Loucy (cell line): ENCODE results near the gene LRRC38.

ENCODE experiments used
- H2AFZ ChIP-seq: fragments of 200-600 bp; sonication (generic); 2 replicates; pipeline ENCODE4 v1.6.0; 2016; ENCODE audit warnings: antibody characterized with exemption, mild to moderate bottlenecking, low read length, moderate library complexity
- H3F3A ChIP-seq: fragments of 200-600 bp; 2 replicates; pipeline ENCODE4 v1.6.0; 2016; ENCODE audit warnings: antibody characterized with exemption, low read depth, mild to moderate bottlenecking
- H3K27me3 ChIP-seq: fragments of 200-600 bp; sonication (generic); 2 replicates; pipeline ENCODE4 v1.6.1; 2014; ENCODE audit warnings: low read length, mild to moderate bottlenecking; ENCODE audit not compliant: insufficient read depth, poor library complexity, severe bottlenecking
- H3K36me3 ChIP-seq: fragments of 200-600 bp; sonication (generic); 2 replicates; pipeline ENCODE4 v1.6.1; 2016; ENCODE audit warnings: low read length; ENCODE audit not compliant: insufficient read depth
- H3K4me1 ChIP-seq: fragments of 200-600 bp; sonication (generic); 2 replicates; pipeline ENCODE4 v1.5.1; 2014; ENCODE audit warnings: low read length, mild to moderate bottlenecking; ENCODE audit not compliant: insufficient read depth, poor library complexity, severe bottlenecking
- H3K4me2 ChIP-seq: fragments of 200-600 bp; sonication (generic); 2 replicates; pipeline ENCODE4 v1.6.0; 2014; ENCODE audit warnings: antibody characterized with exemption, low read length, low read depth, mild to moderate bottlenecking; ENCODE audit not compliant: poor library complexity, severe bottlenecking
- H3K4me3 ChIP-seq: fragments of 200-600 bp; sonication (generic); 2 replicates; pipeline ENCODE4 v1.5.1; 2014; ENCODE audit warnings: low read length, mild to moderate bottlenecking, mixed read lengths; ENCODE audit not compliant: poor library complexity, severe bottlenecking
- H3K79me2 ChIP-seq: fragments of 200-600 bp; sonication (generic); 2 replicates; pipeline ENCODE4 v1.6.1; 2014; ENCODE audit warnings: low read length; ENCODE audit not compliant: insufficient read depth
- H3K9ac ChIP-seq: fragments of 200-600 bp; sonication (generic); 2 replicates; pipeline ENCODE4 v1.6.0; 2014; ENCODE audit warnings: mild to moderate bottlenecking, low read depth, low read length, moderate library complexity; ENCODE audit not compliant: poor library complexity, severe bottlenecking
- H3K9me2 ChIP-seq: fragments of 200-600 bp; sonication (generic); replicated peaks from 2 replicates; pipeline ENCODE4 v1.6.1; 2016; ENCODE audit warnings: low read depth, low read length, mixed read lengths
- H3K9me3 ChIP-seq: fragments of 200-600 bp; sonication (generic); 2 replicates; pipeline ENCODE4 v1.6.1; 2014; ENCODE audit warnings: mild to moderate bottlenecking, antibody characterized with exemption, low read length, low read depth; ENCODE audit not compliant: insufficient read depth
- H4K20me1 ChIP-seq: fragments of 200-600 bp; sonication (generic); 2 replicates; pipeline ENCODE4 v1.6.0; 2014; ENCODE audit warnings: antibody characterized with exemption, low read length, mild to moderate bottlenecking; ENCODE audit not compliant: insufficient read depth, poor library complexity, severe bottlenecking
- CTCF ChIP-seq: fragments of 200-600 bp; sonication (generic); conservative IDR thresholded peaks from 2 replicates; pipeline ENCODE4 v1.5.1; 2014; ENCODE audit warnings: mild to moderate bottlenecking, antibody characterized with exemption, low read length
- EZH2phosphoT487 ChIP-seq: fragments of 200-600 bp; IDR thresholded peaks from 2 replicates; pipeline ENCODE4 v1.6.1; 2018; ENCODE audit warnings: antibody characterized with exemption, mild to moderate bottlenecking, moderate library complexity, borderline replicate concordance

The LRRC38 gene

GRCh38 chr1:13494712-13495111 is 19.1 kb downstream of the LRRC38 start:
- TF ChIP-seq CTCF (no peak), EZH2phosphoT487 (no peak)
- no peak overlapping the region for H3K4me2 ChIP-seq
- no peak overlapping the region for H3K4me3 ChIP-seq
- H3K27me3 ChIP-seq, result no peaks in the 10 kb centered on the region
- no peaks in the 10 kb centered on the region for H3K9me2 ChIP-seq
- no peaks in the 10 kb centered on the region for H3K79me2 ChIP-seq
- H4K20me1 ChIP-seq, result no peaks in the 10 kb centered on the region
- H3K36me3 ChIP-seq, result no peaks in the 10 kb centered on the region
- H3F3A ChIP-seq, result peaks cover 3% of the 10 kb centered on the region; the same call in 1 of the 2 replicates
- H2AFZ ChIP-seq, result no peak overlapping the region
- H3K4me1 ChIP-seq, result peaks cover 47% of the 10 kb centered on the region
- no peak overlapping the region for H3K9ac ChIP-seq
- H3K9me3 ChIP-seq, result no peaks in the 10 kb centered on the region

GRCh38 chr1:13494025-13494424 is 19.8 kb downstream of the LRRC38 start:
- Histone ChIP-seq H3K9ac (no peak overlapping the region), H3K9me3 (no peaks in the 10 kb centered on the region), H3F3A (peaks cover 3% of the 10 kb centered on the region; the same call in 1 of the 2 replicates), H3K4me3 (no peak overlapping the region), H3K27me3 (no peaks in the 10 kb centered on the region), H2AFZ (no peak overlapping the region), H3K4me1 (peaks cover 42% of the 10 kb centered on the region), H4K20me1 (no peaks in the 10 kb centered on the region), H3K79me2 (no peaks in the 10 kb centered on the region), H3K36me3 (no peaks in the 10 kb centered on the region), H3K4me2 (no peak overlapping the region), H3K9me2 (no peaks in the 10 kb centered on the region)
- TF ChIP-seq CTCF (no peak), EZH2phosphoT487 (no peak)

GRCh38 chr1:13492711-13493110 is 21.1 kb downstream of the LRRC38 start:
- H3K36me3 ChIP-seq, result no peaks in the 10 kb centered on the region
- peaks cover 42% of the 10 kb centered on the region for H3K4me1 ChIP-seq
- H3K4me3 ChIP-seq, result no peak overlapping the region
- H2AFZ ChIP-seq, result no peak overlapping the region
- H3K9me3 ChIP-seq, result no peaks in the 10 kb centered on the region
- no peaks in the 10 kb centered on the region for H3K9me2 ChIP-seq
- H3K9ac ChIP-seq, result no peak overlapping the region
- no peak for TF ChIP-seq CTCF
- TF ChIP-seq EZH2phosphoT487, result no peak
- no peaks in the 10 kb centered on the region for H4K20me1 ChIP-seq
- H3F3A ChIP-seq, result no peaks in the 10 kb centered on the region
- no peaks in the 10 kb centered on the region for H3K27me3 ChIP-seq
- no peaks in the 10 kb centered on the region for H3K79me2 ChIP-seq
- H3K4me2 ChIP-seq, result no peak overlapping the region
